Measurements from ENCODE around the gene BRINP3. TPM values are rescaled to one million over a fixed set of nuclear protein-coding genes. Genes with fewer than 3 reads are reported as not detected.

The BRINP3 gene
- total and polyA plus RNA-seq, 4 experiments from 2014 or later = not detected

DNA sequence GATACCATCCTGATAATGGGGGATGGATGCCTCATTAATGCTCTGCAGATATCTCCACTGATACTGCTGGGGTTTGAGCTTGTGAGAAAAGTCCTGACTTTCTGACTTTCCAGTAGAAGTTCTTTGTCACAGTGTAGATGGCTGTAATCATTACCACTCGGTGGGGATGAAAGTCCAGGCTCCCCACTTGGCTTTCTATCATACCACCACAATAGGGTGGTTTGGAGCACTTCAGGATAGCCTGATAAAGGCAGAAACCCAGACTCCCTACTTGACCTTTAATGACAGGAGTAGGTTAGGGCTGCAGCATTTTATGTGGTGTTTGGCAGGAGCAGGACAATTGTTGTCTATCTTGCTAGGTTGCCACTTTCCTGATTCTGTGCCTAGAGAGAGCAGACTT, 294.1 kb downstream of the BRINP3 start:
- Mint-ChIP-seq H3K4me1 (no peaks in the 10 kb centered on the region), H3K9me3 (peaks cover 0 to 11% (median 4%) of the 10 kb centered on the region in 8 donors), H3K4me3 (no peak overlapping the region), H3K27me3 (no peaks in the 10 kb centered on the region), H3K27ac (no peak overlapping the region), H3K36me3 (no peaks in the 10 kb centered on the region)
- POLR2A ChIA-PET (ENCODE audit: partially characterized antibody) = no interaction called here
- Histone ChIP-seq H3K9me3 (ENCODE audit: control insufficient read depth in 1 of 2, low read length in 2 of 2) (no peaks in the 10 kb centered on the region), H3K27me3 (ENCODE audit: insufficient read depth, low read length) (no peaks in the 10 kb centered on the region), H3K4me1 (ENCODE audit: insufficient read depth, low read length) (no peaks in the 10 kb centered on the region), H3K27ac (ENCODE audit: low read depth, low read length) (no peak overlapping the region), H3K36me3 (ENCODE audit: insufficient read depth, low read length) (no peaks in the 10 kb centered on the region), H3K4me3 (ENCODE audit: low read length in 2 of 2) (no peak overlapping the region)
- DNase-seq = no peak
- CTCF ChIA-PET (ENCODE audit: partially characterized antibody) = no interaction called here
- intact Hi-C loops (cut with micrococcal nuclease) = no loop called here

DNA sequence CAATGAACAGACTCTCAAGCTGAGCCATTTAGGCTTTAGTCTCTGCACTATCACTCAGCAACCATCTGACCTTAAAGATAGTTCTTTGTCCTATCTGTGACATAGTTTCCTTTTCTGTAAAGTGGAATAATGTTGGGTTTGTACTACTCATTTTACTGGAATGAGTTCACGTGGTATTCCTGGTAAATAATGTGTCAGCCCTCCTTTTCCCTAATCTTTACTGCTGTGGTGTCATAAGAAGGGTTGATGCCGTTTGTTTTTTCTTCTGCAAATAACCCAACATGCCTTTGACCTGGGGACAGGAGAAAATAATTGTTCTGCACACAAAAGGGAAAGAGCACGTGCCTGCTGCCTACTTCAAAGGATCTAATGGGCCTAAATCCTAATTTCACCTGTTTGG, 297.8 kb downstream of the BRINP3 start:
- no peaks in the 10 kb centered on the region for H3K4me1 Mint-ChIP-seq
- H3K9me3 ChIP-seq (ENCODE audit: control insufficient read depth in 1 of 2, low read length in 2 of 2) = no peaks in the 10 kb centered on the region
- intact Hi-C loops (cut with micrococcal nuclease) = no loop called here
- H3K27ac ChIP-seq (ENCODE audit: low read depth, low read length) = no peak overlapping the region
- H3K4me3 Mint-ChIP-seq = no peak overlapping the region
- DNase-seq = no peak
- POLR2A ChIA-PET (ENCODE audit: partially characterized antibody) = no interaction called here
- no peaks in the 10 kb centered on the region for H3K27me3 Mint-ChIP-seq
- no peaks in the 10 kb centered on the region for H3K36me3 ChIP-seq (ENCODE audit: insufficient read depth, low read length)
- no peaks in the 10 kb centered on the region for H3K4me1 ChIP-seq (ENCODE audit: insufficient read depth, low read length)
- peaks cover 0 to 17% (median 4%) of the 10 kb centered on the region in 8 donors for H3K9me3 Mint-ChIP-seq
- no peak overlapping the region for H3K4me3 ChIP-seq (ENCODE audit: low read length in 2 of 2)
- H3K36me3 Mint-ChIP-seq = no peaks in the 10 kb centered on the region
- no peaks in the 10 kb centered on the region for H3K27me3 ChIP-seq (ENCODE audit: insufficient read depth, low read length)
- CTCF ChIA-PET (ENCODE audit: partially characterized antibody) = no interaction called here
- no peak overlapping the region for H3K27ac Mint-ChIP-seq

DNA sequence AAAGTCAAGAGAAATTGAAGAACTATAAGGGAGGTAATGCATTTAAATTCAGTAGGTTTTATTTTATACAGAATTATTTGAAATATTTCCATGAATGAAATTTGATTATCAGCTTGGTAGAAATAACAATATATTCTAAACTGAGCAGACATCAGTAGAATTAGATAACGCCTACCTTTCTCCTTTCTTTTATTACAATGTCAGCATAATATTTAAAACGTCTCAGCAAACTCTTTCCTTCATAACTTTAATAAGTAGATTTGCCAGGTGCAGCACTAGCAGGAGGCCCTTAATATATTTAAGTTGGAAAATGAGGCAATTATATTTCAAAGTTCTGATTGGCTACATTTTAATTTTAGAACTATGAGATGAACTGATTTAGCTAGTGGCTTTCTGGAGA, 298.8 kb downstream of the BRINP3 start:
- Histone ChIP-seq H3K4me3 (ENCODE audit: low read length in 2 of 2) (no peak overlapping the region), H3K27me3 (ENCODE audit: insufficient read depth, low read length) (no peaks in the 10 kb centered on the region), H3K4me1 (ENCODE audit: insufficient read depth, low read length) (no peaks in the 10 kb centered on the region), H3K36me3 (ENCODE audit: insufficient read depth, low read length) (no peaks in the 10 kb centered on the region), H3K27ac (ENCODE audit: low read depth, low read length) (no peak overlapping the region), H3K9me3 (ENCODE audit: control insufficient read depth in 1 of 2, low read length in 2 of 2) (no peaks in the 10 kb centered on the region)
- no peaks in the 10 kb centered on the region for H3K4me1 Mint-ChIP-seq
- CTCF ChIA-PET (ENCODE audit: partially characterized antibody) = no interaction called here
- H3K36me3 Mint-ChIP-seq = no peaks in the 10 kb centered on the region
- H3K9me3 Mint-ChIP-seq = peaks cover 0 to 17% (median 4%) of the 10 kb centered on the region in 8 donors
- no peak for DNase-seq
- no peaks in the 10 kb centered on the region for H3K27me3 Mint-ChIP-seq
- POLR2A ChIA-PET (ENCODE audit: partially characterized antibody) = no interaction called here
- no peak overlapping the region for H3K4me3 Mint-ChIP-seq
- no peak overlapping the region for H3K27ac Mint-ChIP-seq
- intact Hi-C loops (cut with micrococcal nuclease) = no loop called here

DNA sequence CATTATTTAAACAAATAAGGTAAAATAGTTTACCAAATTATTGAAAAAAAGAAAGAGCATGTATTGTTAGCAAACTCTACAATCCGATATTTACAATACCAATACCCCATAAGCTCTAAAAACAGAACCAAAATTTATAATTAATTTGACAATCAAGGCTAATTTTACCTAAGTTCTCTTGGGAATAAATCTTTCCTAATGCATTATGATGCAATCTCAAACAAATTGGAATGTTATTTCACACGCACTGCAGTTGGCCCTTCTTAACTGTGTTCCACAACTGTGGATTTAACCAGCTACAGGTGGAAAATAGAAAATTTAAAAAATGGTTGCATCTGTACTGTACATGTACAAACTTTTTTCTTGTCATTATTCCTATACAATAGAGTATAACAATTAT, 300.1 kb downstream of the BRINP3 start:
- no peak for DNase-seq
- Histone ChIP-seq H3K4me1 (ENCODE audit: insufficient read depth, low read length) (no peaks in the 10 kb centered on the region), H3K36me3 (ENCODE audit: insufficient read depth, low read length) (no peaks in the 10 kb centered on the region), H3K27me3 (ENCODE audit: insufficient read depth, low read length) (no peaks in the 10 kb centered on the region), H3K9me3 (ENCODE audit: control insufficient read depth in 1 of 2, low read length in 2 of 2) (no peaks in the 10 kb centered on the region), H3K27ac (ENCODE audit: low read depth, low read length) (no peak overlapping the region), H3K4me3 (ENCODE audit: low read length in 2 of 2) (no peak overlapping the region)
- peaks cover 0 to 14% (median 4%) of the 10 kb centered on the region in 8 donors for H3K9me3 Mint-ChIP-seq
- H3K27me3 Mint-ChIP-seq = no peaks in the 10 kb centered on the region
- no peak overlapping the region for H3K4me3 Mint-ChIP-seq
- no peaks in the 10 kb centered on the region for H3K36me3 Mint-ChIP-seq
- CTCF ChIA-PET (ENCODE audit: partially characterized antibody) = no interaction called here
- no peaks in the 10 kb centered on the region for H3K4me1 Mint-ChIP-seq
- H3K27ac Mint-ChIP-seq = no peak overlapping the region
- POLR2A ChIA-PET (ENCODE audit: partially characterized antibody) = no interaction called here
- intact Hi-C loops (cut with micrococcal nuclease) = no loop called here

DNA sequence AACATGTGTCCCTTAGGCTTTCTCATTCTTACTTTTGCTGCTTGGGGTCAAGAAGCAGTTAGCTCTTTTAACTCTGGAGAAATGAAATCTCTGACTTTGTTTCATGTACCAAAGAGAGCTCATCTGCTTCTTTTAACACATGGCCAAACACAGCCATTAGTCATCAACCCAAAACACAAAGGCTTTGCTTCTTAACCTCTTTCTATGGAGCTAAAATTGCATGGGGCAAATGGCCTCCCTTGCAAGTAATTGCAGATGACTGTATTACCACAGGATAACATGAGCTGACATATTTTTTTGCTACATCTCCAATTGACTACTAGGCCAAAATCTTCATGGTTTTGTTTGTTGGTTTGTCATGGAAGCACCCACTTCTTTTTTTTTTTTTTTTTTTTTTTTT, 300.9 kb downstream of the BRINP3 start:
- no peak overlapping the region for H3K27ac ChIP-seq (ENCODE audit: low read depth, low read length)
- intact Hi-C loops (cut with micrococcal nuclease) = no loop called here
- Mint-ChIP-seq H3K36me3 (no peaks in the 10 kb centered on the region), H3K4me3 (no peak overlapping the region), H3K27ac (no peak overlapping the region), H3K4me1 (no peaks in the 10 kb centered on the region), H3K27me3 (no peaks in the 10 kb centered on the region), H3K9me3 (peaks cover 0 to 12% (median 4%) of the 10 kb centered on the region in 8 donors)
- H3K9me3 ChIP-seq (ENCODE audit: control insufficient read depth in 1 of 2, low read length in 2 of 2) = no peaks in the 10 kb centered on the region
- no peak for DNase-seq
- no peak overlapping the region for H3K4me3 ChIP-seq (ENCODE audit: low read length in 2 of 2)
- no peaks in the 10 kb centered on the region for H3K27me3 ChIP-seq (ENCODE audit: insufficient read depth, low read length)
- no peaks in the 10 kb centered on the region for H3K4me1 ChIP-seq (ENCODE audit: insufficient read depth, low read length)
- H3K36me3 ChIP-seq (ENCODE audit: insufficient read depth, low read length) = no peaks in the 10 kb centered on the region
- CTCF ChIA-PET (ENCODE audit: partially characterized antibody) = no interaction called here
- POLR2A ChIA-PET (ENCODE audit: partially characterized antibody) = no interaction called here

DNA sequence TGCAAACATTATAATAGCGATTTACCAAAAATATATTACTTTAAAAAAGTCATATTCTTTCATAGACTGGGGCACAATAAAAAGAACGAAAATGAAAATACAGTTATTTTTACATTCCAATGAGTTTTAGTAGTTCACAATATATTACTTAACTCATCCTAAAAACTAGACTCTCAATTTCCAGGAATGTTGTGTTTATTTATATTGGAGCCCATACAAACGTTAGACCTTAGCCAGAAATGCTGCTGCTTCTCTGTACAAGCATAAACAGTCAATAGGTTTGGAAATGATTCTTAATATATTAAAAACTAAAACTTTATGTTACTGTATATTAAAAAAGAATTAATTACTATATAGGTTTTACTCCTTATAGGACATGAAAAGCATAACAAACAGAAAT, 302.3 kb downstream of the BRINP3 start:
- H3K27ac Mint-ChIP-seq = no peak overlapping the region
- CTCF ChIA-PET (ENCODE audit: partially characterized antibody) = no interaction called here
- H3K36me3 Mint-ChIP-seq = no peaks in the 10 kb centered on the region

DNA sequence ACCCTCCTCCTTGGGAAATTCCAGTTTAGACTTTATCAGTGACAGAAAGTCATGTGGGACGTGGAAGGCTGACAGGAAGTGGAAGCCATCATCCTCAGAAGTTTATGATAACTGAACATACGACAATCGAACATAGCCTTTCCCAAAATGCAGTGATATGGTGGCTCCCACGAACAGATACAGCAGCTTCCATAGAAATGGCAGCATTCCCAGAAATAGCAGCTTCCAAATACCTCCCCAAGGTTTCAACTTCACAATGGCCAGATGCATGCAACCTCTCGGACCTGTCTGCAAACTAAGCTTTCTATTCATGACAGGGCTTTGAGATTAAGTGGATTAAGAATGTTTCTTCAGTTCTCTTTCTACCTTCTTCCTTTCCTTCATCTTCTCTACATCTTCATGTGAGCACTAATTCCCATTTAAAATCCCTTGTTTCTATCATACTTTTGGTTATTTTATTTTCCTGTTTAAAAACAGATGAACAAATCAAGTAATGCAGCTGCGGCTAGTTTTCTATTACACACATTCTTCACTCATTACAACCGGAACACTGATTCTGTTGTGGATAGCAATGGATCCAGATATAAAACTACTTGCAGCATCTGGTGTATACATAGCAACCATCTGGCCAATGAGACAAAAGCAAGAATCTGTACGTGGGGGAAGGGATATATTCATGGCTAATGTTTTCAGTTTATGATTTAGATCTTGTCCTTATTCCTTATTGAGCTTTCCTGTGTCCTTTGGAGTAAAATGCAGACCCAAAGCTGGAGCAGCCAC, 304.8 kb downstream of the BRINP3 start:
- intact Hi-C loops (cut with micrococcal nuclease) = no loop called here
- H3K27ac ChIP-seq (ENCODE audit: low read depth, low read length) = no peak overlapping the region
- H3K27me3 Mint-ChIP-seq = no peaks in the 10 kb centered on the region
- H3K27ac Mint-ChIP-seq = no peak overlapping the region
- H3K36me3 ChIP-seq (ENCODE audit: insufficient read depth, low read length) = no peaks in the 10 kb centered on the region
- H3K36me3 Mint-ChIP-seq = no peaks in the 10 kb centered on the region
- H3K9me3 Mint-ChIP-seq = peaks cover 0 to 10% (median 3%) of the 10 kb centered on the region in 8 donors
- H3K4me1 ChIP-seq (ENCODE audit: insufficient read depth, low read length) = no peaks in the 10 kb centered on the region
- ChIA-PET CTCF (ENCODE audit: partially characterized antibody) (no interaction called here), POLR2A (ENCODE audit: partially characterized antibody) (no interaction called here)
- no peaks in the 10 kb centered on the region for H3K4me1 Mint-ChIP-seq
- no peaks in the 10 kb centered on the region for H3K27me3 ChIP-seq (ENCODE audit: insufficient read depth, low read length)
- H3K4me3 Mint-ChIP-seq = no peak overlapping the region
- H3K9me3 ChIP-seq (ENCODE audit: control insufficient read depth in 1 of 2, low read length in 2 of 2) = no peaks in the 10 kb centered on the region
- no peak overlapping the region for H3K4me3 ChIP-seq (ENCODE audit: low read length in 2 of 2)
- DNase-seq = no peak

More for the DNA sequence above, 302.3 kb downstream of the BRINP3 start:
- intact Hi-C loops (cut with micrococcal nuclease) = no loop called here
- Mint-ChIP-seq H3K4me1 (no peaks in the 10 kb centered on the region), H3K27me3 (no peaks in the 10 kb centered on the region), H3K4me3 (no peak overlapping the region), H3K9me3 (peaks cover 0 to 12% (median 5%) of the 10 kb centered on the region in 8 donors)
- no peak for DNase-seq
- Histone ChIP-seq H3K9me3 (ENCODE audit: control insufficient read depth in 1 of 2, low read length in 2 of 2) (no peaks in the 10 kb centered on the region), H3K4me1 (ENCODE audit: insufficient read depth, low read length) (no peaks in the 10 kb centered on the region), H3K36me3 (ENCODE audit: insufficient read depth, low read length) (no peaks in the 10 kb centered on the region), H3K4me3 (ENCODE audit: low read length in 2 of 2) (no peak overlapping the region), H3K27ac (ENCODE audit: low read depth, low read length) (no peak overlapping the region), H3K27me3 (ENCODE audit: insufficient read depth, low read length) (no peaks in the 10 kb centered on the region)
- POLR2A ChIA-PET (ENCODE audit: partially characterized antibody) = no interaction called here

DNA sequence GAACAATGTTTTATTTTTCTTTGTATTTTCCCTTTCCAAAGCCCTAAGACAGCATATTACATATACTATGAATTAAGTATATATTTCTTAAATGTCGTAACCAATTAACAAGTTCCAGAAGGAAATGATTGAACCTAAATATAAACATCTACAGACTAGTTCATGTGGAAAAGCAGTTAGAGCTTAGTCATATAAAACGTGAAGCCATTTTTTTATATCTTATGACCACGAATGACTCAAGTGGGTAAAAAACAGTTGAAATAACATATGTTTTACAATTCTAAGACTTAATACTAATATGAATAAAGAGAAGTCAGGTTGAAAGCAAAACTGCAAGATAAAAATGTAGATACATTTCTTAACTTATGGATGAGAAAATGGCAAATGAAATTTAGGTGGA, 307.3 kb downstream of the BRINP3 start:
- Mint-ChIP-seq H3K9me3 (peaks cover 0 to 12% (median 6%) of the 10 kb centered on the region in 8 donors), H3K27ac (no peak overlapping the region), H3K4me3 (no peak overlapping the region), H3K27me3 (no peaks in the 10 kb centered on the region), H3K4me1 (no peaks in the 10 kb centered on the region), H3K36me3 (no peaks in the 10 kb centered on the region)
- Histone ChIP-seq H3K27ac (ENCODE audit: low read depth, low read length) (no peak overlapping the region), H3K27me3 (ENCODE audit: insufficient read depth, low read length) (no peaks in the 10 kb centered on the region), H3K4me3 (ENCODE audit: low read length in 2 of 2) (no peak overlapping the region), H3K4me1 (ENCODE audit: insufficient read depth, low read length) (no peaks in the 10 kb centered on the region), H3K36me3 (ENCODE audit: insufficient read depth, low read length) (no peaks in the 10 kb centered on the region), H3K9me3 (ENCODE audit: control insufficient read depth in 1 of 2, low read length in 2 of 2) (no peaks in the 10 kb centered on the region)
- intact Hi-C loops (cut with micrococcal nuclease) = no loop called here
- POLR2A ChIA-PET (ENCODE audit: partially characterized antibody) = no interaction called here
- DNase-seq = no peak
- CTCF ChIA-PET (ENCODE audit: partially characterized antibody) = no interaction called here
